Naive thymus-derived CD8-positive, alpha-beta T cell (primary cell): ENCODE measurements around the gene CFAP97. TPM values are rescaled to one million over a fixed set of nuclear protein-coding genes. Genes with fewer than 3 reads are reported as not detected.
"Not testable (repeated sequence)": the region's sequence is repeated elsewhere in the genome, so short reads cannot be mapped to it uniquely, and the experiment has no call there.

Source experiments
- ATAC-seq, 2 donors: fragments of 150-1000 bp; cut with Tn5 transposase in 1 of 2; sonication (Bioruptor Pico), chemical (Tn5 transposase) in 1 of 2; 1 replicate in 1 of 2; 2 replicates in 1 of 2; pipeline ENCODE4 v1.10.0; 2021; ENCODE audit warnings: mild to moderate bottlenecking in 2 of 2, moderate library complexity in 2 of 2
- POLR2A ChIA-PET: fragments of 350-600 bp; sonication (Branson Sonifier 250); formaldehyde crosslinking; loops from one replicate; lab custom pipeline; 2021; ENCODE audit warnings: antibody characterized with exemption; lab: Charles Lee
- DNase-seq, 10 donors: peaks; one replicate each; pipeline versions ENCODE4 v3.0.0 to v3.0.0-alpha.2; 2020 to 2022
- H3K27ac Mint-ChIP-seq, 10 donors: one replicate each; pipeline ENCODE4 v1.8.0; 2020 to 2022; ENCODE audit warnings: mild to moderate bottlenecking in 10 of 10, mixed read lengths in 10 of 10, moderate library complexity in 4 of 10, inconsistent platforms in 1 of 10
- H3K27me3 Mint-ChIP-seq, 5 donors: one replicate each; pipeline ENCODE4 v1.8.0; 2021 to 2022; ENCODE audit warnings: mixed read lengths in 5 of 5
- H3K36me3 Mint-ChIP-seq, 3 donors: one replicate each; pipeline ENCODE4 v1.8.0; 2020 to 2022; ENCODE audit warnings: mixed read lengths in 3 of 3, mild to moderate bottlenecking in 2 of 3, inconsistent platforms in 1 of 3
- H3K4me1 Mint-ChIP-seq, 4 donors: one replicate each; pipeline ENCODE4 v1.8.0; 2021 to 2022; ENCODE audit warnings: mixed read lengths in 4 of 4
- H3K4me3 Mint-ChIP-seq, 10 donors: one replicate each; pipeline ENCODE4 v1.8.0; 2020 to 2022; ENCODE audit warnings: mild to moderate bottlenecking in 10 of 10, mixed read lengths in 10 of 10, moderate library complexity in 6 of 10, inconsistent platforms in 1 of 10
- H3K9me3 Mint-ChIP-seq, 9 donors: one replicate each; pipeline ENCODE4 v1.8.0; 2020 to 2022; ENCODE audit warnings: mixed read lengths in 9 of 9, mild to moderate bottlenecking in 3 of 9, inconsistent platforms in 1 of 9, moderate library complexity in 1 of 9
- polyA plus RNA-seq, 3 donors: library from polyadenylated mRNA; unstranded; fragments of 300-500 nt; fragmentation: Illumina TruSeq; gene quantifications; one replicate each; pipeline ENCODE4 v1.2.3, GENCODE V29; 2021
- total RNA-seq, 8 experiments: library from RNA in 2 of 8; stranded (reverse) in 2 of 8; gene quantifications; one replicate each; pipeline ENCODE4 v1.2.3 and lab custom pipeline; 2021 to 2026

Gene CFAP97
- total and polyA plus RNA-seq, 5 experiments from 2014 or later: 37.2 to 73.0 (median 65.1) TPM

DNA sequence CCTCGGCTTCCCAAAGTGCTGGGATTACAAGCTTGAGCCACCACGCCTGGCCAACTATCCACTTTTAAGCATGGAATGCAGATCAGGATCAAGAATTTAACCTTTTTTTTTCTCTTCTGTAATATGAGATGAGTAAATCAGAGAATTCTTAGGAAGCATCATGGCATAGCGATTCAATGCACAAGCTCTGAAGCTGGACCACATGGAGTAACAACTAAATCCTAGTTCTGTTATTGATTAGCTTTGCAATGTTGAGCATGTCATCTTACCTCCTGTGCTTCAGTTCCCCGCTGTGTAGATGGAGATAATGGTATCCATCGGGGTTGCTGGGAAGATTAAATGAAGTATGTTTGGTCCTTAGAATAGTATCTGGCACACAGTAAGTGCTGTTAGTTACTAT lies 3.7 kb upstream of the CFAP97 start:
- ATAC-seq (no peak), DNase-seq (no peak)
- Mint-ChIP-seq H3K9me3 (no peaks in the 10 kb centered on the region), H3K36me3 (no peaks in the 10 kb centered on the region), H3K4me1 (peaks cover 26 to 52% (median 50%) of the 10 kb centered on the region in 4 donors), H3K4me3 (peak overlapping the region in 1 of 10 donors; percentile 45), H3K27me3 (peaks cover 0 to 2% (median 0%) of the 10 kb centered on the region in 5 donors), H3K27ac (peak overlapping the region in 1 of 10 donors; percentile 80)
- POLR2A ChIA-PET: interaction anchor here (0.7 to 1.7 kb wide), 3 partner anchors 65 to 189 kb away, joined by 5 to 8 read pairs (median 7); partner anchors contain the start of genes ANKRD37, LRP2BP and SLC25A4

DNA sequence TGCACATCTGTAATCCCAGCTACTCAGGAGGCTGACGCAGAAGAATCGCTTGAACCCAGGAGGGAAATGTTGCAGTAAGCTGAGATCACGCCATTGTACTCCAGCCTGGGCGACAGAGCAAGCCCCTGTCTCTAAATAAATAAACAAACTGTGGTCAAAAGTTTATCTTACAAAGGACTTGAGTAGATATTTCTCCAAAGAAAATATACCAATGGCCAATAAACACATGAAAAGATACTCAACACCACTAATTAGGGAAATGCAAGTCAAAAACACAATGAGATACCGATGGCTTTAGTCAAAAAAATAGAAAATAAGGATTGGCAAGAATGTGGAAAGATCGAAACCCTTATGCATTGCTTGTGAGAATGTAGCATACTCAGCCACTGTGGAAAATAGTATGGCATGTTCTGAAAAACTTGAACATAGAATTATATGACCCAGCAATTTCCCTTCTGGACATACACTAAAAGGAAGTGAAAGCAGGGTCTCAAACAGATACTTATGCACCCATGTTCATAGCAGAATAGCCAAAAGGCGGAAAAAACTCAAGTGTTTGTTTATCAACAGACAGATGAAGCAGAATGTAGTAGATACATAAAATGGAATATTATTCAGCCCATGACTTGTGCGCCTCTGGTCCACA lies 2.0 kb upstream of the CFAP97 start:
- ATAC-seq (no peak), DNase-seq (no peak)
- Mint-ChIP-seq H3K36me3 (peaks cover 0 to 4% (median 0%) of the 10 kb centered on the region in 3 donors), H3K9me3 (no peaks in the 10 kb centered on the region), H3K4me1 (peaks cover 22 to 53% (median 49%) of the 10 kb centered on the region in 4 donors), H3K4me3 (peak overlapping the region in 6 of 10 donors; percentile 8 to 48 (median 19)), H3K27ac (peak overlapping the region in 3 of 10 donors; percentile 11 to 53 (median 15)), H3K27me3 (no peaks in the 10 kb centered on the region)
- POLR2A ChIA-PET: no interaction called here

DNA sequence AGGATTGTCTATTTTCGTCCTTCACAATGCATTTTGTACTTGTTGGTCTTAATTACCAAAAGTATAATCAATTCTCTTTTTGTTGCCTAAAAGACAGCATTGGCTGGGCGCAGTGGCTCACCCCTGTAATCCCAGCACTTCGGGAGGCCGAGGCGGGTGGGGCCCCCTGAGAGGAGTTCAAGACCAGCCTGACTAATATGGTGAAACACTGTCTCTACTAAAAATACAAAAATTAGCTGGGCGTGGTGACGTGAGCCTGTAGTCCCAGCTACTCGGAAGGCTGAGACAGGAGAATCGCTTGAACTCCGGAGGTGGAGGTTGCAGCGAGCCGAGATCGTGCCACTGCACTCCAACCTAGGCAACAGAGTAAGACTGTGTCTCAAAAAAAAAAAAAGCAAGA lies 1.3 kb upstream of the CFAP97 start:
- Mint-ChIP-seq H3K4me3 (peak overlapping the region in 6 of 10 donors; percentile 18 to 91 (median 46)), H3K36me3 (peaks cover 0 to 10% (median 0%) of the 10 kb centered on the region in 3 donors), H3K4me1 (peaks cover 22 to 51% (median 48%) of the 10 kb centered on the region in 4 donors), H3K27ac (peak overlapping the region in 7 of 10 donors; percentile 32 to 99 (median 95))
- POLR2A ChIA-PET, H3K9me3 Mint-ChIP-seq, ATAC-seq, H3K27me3 Mint-ChIP-seq, DNase-seq: not testable (repeated sequence)

DNA sequence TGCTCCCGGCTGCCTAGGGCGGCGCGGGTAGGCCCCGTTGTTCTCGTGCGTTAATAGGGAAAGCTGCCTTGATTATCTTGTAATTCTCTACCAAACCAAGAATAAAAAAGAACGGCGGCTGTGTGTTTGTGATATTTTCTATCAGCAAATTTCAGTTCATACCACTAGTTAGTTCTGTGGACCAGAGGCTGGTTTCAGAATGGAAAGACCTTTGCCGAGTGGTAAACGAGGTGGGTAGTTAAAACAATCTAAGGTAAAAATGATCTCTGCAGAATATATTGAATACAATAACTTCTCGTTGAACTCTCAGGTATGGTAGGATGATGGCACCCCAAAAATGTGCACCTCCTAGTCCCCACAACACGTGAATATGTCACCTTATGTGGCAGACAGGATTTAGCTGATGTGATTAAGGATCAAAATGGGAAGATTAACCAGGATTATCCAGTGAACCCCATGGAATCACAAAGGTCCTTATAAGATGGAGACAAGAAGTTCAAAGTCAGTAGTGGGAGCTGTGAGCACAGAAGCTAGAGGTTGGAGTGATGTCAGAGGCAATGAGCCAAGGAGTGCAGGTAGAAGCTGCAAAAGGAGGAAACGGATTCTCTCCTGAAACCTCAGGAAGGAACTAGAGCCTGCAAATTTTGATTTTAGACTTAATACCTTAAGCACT lies 574 bp upstream of the CFAP97 start:
- POLR2A ChIA-PET: no interaction called here
- peak overlapping the region; percentile 82 to 96 (median 90) for H3K4me3 Mint-ChIP-seq
- DNase-seq (peak in 1 of 10 donors; percentile 6), ATAC-seq (no peak)
- peaks cover 0 to 16% (median 0%) of the 10 kb centered on the region in 3 donors for H3K36me3 Mint-ChIP-seq
- H3K4me1 Mint-ChIP-seq: peaks cover 25 to 56% (median 48%) of the 10 kb centered on the region in 4 donors
- H3K9me3 Mint-ChIP-seq: no peaks in the 10 kb centered on the region
- no peaks in the 10 kb centered on the region for H3K27me3 Mint-ChIP-seq
- peak overlapping the region; percentile 79 to 99 (median 95) for H3K27ac Mint-ChIP-seq

DNA sequence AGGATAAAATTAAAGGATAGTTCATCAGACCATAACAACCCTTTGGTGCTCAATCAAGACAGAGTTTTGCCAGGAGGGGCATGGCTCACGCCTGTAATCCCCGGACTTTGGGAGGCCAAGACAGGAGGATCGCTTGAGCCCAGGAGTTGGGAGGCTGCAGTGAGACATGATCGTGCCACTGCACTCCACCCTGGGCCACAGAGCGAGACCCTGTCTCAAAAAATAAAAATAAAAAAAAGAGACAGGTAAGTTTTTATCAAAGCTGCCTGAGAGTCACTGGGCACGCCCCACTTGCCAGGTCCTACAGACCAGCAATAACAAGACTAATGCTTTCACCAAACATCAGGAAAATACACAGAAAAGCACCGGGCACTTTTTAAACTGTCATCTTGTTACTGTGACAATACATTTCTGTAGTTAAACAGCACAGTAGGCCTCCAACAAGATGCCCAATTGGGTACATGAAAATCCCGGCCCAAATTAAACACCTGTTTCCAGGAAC lies 765 bp downstream of the CFAP97 start:
- peak overlapping the region; percentile 95 to 99 (median 97) for H3K27ac Mint-ChIP-seq
- H3K4me3 Mint-ChIP-seq: peak overlapping the region; percentile 90 to 97 (median 96)
- peaks cover 25 to 47% (median 41%) of the 10 kb centered on the region in 4 donors for H3K4me1 Mint-ChIP-seq
- ATAC-seq (peak; percentile 1 to 6), DNase-seq (peak in 2 of 10 donors; percentile 15 to 27)
- H3K9me3 Mint-ChIP-seq: no peaks in the 10 kb centered on the region
- POLR2A ChIA-PET: interaction anchor here (1.5 kb wide), 1 partner anchor 193 kb away, joined by 5 read pairs; the partner anchor contains the start of genes ANKRD37 and LRP2BP
- no peaks in the 10 kb centered on the region for H3K27me3 Mint-ChIP-seq
- H3K36me3 Mint-ChIP-seq: peaks cover 0 to 25% (median 0%) of the 10 kb centered on the region in 3 donors

DNA sequence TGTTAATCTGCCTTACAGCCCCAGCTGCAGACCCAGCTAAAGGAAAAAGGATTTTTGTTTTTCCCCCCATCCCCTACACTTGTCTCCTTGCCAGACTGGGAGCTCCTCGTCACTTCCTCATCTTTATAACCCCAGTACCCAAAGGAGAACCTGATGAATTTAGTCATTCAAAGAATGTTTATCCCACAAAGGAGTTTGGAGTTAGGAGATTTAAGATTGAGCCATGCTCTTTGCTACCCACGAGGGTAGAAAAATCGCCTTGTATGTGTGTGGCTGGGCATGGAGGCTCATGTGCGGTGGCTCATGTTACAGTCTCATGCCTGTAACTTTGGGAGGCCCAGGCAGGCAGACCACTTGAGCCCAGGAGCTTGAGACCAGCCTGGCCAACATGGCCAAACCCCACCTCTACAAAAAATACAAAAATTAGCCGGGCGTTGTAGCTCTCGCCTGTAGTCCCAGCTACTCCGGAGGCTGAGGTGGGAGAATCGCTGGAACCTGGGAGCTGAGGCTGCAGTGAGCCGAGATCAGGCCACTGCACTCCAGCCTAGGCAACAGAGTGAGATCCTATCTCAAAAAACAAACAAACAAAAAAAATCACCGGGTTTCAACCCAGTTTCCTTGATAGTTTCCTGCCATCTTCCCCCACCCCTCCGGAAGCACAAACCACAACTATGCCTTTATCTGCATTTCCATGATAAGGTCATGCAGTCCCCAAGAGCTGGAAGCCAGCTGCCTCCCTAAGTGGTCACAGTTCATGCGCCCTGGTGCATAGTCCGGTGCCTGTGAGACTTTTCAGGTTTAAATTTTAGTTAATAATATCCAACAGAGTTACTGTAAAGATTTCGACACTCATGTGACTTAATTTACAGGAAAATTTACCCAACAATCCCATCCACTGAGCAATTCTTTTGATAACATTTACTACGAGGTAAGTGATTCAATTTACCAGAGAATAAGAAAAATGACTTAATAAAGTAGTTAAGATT lies 1.5 kb downstream of the CFAP97 start:
- Mint-ChIP-seq H3K27ac (peak overlapping the region; percentile 95 to 99 (median 97)), H3K36me3 (peaks cover 0 to 25% (median 0%) of the 10 kb centered on the region in 3 donors), H3K9me3 (no peaks in the 10 kb centered on the region), H3K4me3 (peak overlapping the region; percentile 90 to 97 (median 96)), H3K27me3 (no peaks in the 10 kb centered on the region), H3K4me1 (peaks cover 25 to 47% (median 43%) of the 10 kb centered on the region in 4 donors)
- POLR2A ChIA-PET: interaction anchor here (0.6 to 1.5 kb wide), 3 partner anchors 10 to 194 kb away, joined by 3 to 5 read pairs (median 4); partner anchors contain the start of genes ANKRD37, LRP2BP and SLC25A4
- DNase-seq (peak in 7 of 10 donors; percentile 6 to 48 (median 37)), ATAC-seq (peak in 1 of 2 donors; percentile 24)

DNA sequence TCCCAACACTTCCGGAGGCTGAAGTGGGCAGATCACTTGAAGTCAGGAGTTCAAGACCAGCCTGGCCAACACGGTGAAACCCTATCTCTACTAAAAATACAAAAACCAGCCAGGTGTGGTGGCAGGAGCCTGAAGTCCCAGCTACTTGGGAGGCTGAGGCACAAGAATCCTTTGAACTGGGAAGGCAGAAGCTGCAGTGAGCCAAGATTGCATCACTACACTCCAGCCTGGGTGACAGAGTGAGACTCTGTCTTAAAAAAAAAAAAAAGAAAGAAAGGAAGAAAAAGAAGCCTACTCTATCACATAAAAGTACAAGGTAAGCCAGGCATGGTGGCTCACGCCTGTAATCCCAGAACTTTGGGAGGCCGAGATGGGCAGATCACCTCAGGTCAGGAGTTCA lies 5.6 kb downstream of the CFAP97 start:
- DNase-seq, H3K9me3 Mint-ChIP-seq, POLR2A ChIA-PET, H3K4me3 Mint-ChIP-seq, H3K27me3 Mint-ChIP-seq, ATAC-seq: not testable (repeated sequence)
- H3K36me3 Mint-ChIP-seq: peaks cover 0 to 46% (median 8%) of the 10 kb centered on the region in 3 donors
- peak overlapping the region in 3 of 10 donors; percentile 33 to 92 (median 67) for H3K27ac Mint-ChIP-seq
- peaks cover 16 to 35% (median 32%) of the 10 kb centered on the region in 4 donors for H3K4me1 Mint-ChIP-seq

DNA sequence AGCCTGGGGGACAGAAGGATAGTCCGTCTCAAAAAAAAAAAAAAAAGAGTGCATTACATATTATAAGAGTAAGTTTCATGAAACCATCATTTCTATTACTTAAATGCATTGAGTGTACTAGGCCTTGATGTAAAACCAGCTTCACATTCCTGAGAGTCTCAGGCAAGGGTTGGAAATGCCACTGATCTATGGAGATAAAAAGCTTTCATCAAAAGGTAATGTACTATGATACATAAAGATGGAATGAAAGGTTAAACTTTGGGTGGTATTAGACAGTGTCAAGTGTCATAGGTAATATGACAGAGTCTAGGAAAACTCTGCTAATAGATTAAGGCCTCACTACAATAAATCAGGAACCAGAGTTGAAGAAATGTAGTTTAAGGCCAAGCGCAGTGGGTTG lies 7.4 kb downstream of the CFAP97 start:
- Mint-ChIP-seq H3K4me1 (peaks cover 7 to 26% (median 23%) of the 10 kb centered on the region in 4 donors), H3K4me3 (no peak overlapping the region), H3K27me3 (no peaks in the 10 kb centered on the region), H3K36me3 (peaks cover 0 to 46% (median 8%) of the 10 kb centered on the region in 3 donors), H3K27ac (peak overlapping the region in 2 of 10 donors; percentile 43 to 53), H3K9me3 (no peaks in the 10 kb centered on the region)
- DNase-seq (no peak), ATAC-seq (no peak)
- POLR2A ChIA-PET: no interaction called here

DNA sequence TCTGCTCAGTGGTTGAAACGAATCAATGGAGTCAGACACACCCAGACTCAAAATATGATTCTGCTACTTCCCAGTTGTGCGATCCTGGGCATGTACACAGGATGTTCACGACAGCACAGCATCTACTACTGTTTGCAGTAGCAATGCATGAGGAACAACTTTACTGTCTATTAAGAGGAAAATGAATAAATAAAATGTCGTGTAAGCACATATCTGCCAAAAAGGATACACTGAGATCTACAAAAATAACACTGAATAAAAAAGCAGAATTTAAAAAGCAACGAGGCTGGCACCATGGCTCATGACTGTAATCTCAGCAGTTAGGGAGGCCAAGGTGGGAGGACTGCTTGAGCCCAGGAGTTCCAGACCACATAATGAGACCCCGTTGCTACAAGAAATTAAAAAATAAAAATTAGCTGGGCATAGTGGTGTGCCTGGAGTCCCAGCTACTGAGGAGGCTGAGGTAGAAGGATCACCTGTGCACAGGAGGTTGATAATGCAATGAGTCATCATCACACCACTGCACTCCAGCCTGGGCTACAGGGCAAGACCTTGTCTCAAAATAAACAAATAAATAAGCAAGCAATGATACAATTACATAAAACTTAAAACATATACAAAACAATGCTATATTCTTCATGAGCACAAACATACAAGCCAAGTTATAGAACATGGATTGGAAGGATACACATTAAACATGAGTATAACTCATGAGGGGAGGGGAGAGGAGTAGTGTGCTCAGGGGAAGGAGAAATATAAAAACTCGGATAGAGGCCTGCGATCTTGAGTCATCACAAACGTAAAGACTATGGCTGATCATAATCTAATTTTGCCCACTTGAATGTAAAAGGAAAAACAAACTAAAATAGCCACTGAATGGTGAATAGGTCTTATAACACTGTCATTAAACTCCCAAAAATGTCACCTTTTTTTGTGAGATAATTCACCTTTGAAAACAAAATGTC lies 8.6 kb downstream of the CFAP97 start:
- Mint-ChIP-seq H3K4me1 (peaks cover 12 to 34% (median 27%) of the 10 kb centered on the region in 4 donors), H3K27ac (peak overlapping the region in 2 of 10 donors; percentile 38 to 65), H3K9me3 (no peaks in the 10 kb centered on the region), H3K4me3 (no peak overlapping the region), H3K27me3 (no peaks in the 10 kb centered on the region), H3K36me3 (peaks cover 0 to 45% (median 10%) of the 10 kb centered on the region in 3 donors)
- ATAC-seq (no peak), DNase-seq (no peak)
- POLR2A ChIA-PET: interaction anchor here (0.7 kb wide), 1 partner anchor 188 kb away, joined by 3 read pairs; no protein-coding TSS in a partner anchor

DNA sequence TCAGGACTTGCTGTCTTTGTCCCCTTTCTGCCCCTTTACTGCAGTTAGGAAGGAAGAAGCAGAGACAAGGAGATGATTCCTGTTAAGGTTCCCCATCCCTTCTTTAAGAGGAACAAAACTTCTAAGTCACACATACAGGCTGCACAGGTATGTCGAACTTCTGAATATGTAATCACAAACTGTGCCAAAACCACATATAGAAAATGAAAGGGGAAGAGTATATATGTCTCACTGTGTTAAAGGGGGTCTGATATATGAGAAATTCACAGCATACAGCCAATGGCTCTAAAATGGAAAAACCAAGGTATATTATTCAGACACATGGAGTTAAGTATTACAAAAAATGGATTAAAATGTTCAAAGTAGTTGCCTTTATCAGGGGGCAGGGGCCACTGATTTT lies 11.7 kb downstream of the CFAP97 start:
- ATAC-seq: no peak
- peaks cover 5 to 53% (median 18%) of the 10 kb centered on the region in 3 donors for H3K36me3 Mint-ChIP-seq
- POLR2A ChIA-PET: no interaction called here
- DNase-seq: no peak
- peak overlapping the region in 1 of 10 donors; percentile 41 for H3K27ac Mint-ChIP-seq
- H3K9me3 Mint-ChIP-seq: no peaks in the 10 kb centered on the region
- H3K4me3 Mint-ChIP-seq: no peak overlapping the region
- peaks cover 12 to 51% (median 39%) of the 10 kb centered on the region in 4 donors for H3K4me1 Mint-ChIP-seq
- H3K27me3 Mint-ChIP-seq: no peaks in the 10 kb centered on the region
